Activated naive CD4-positive, alpha-beta T cell treated with anti-CD3 and anti-CD28 coated beads, Interleukin-2, amount 50 U/mL, for 72 hours (primary cell): Measurements from ENCODE around the gene G2E3. TPM values are rescaled to one million over a fixed set of nuclear protein-coding genes. Genes with fewer than 3 reads are reported as not detected.
"Not testable (repeated sequence)": the region's sequence is repeated elsewhere in the genome, so short reads cannot be mapped to it uniquely, and the experiment has no call there.

ENCODE experiments used
- ATAC-seq, 2 donors: fragments of 150-1000 bp; cut with Tn5 transposase; 2 replicates each; pipeline ENCODE4 v1.10.0; 2021; ENCODE audit warnings: mild to moderate bottlenecking in 2 of 2, moderate library complexity in 2 of 2
- DNase-seq, 2 donors: peaks; one replicate each; pipeline ENCODE4 v3.0.0; 2021 to 2022; ENCODE audit warnings: low spot score in 2 of 2
- H3K27ac Mint-ChIP-seq, 2 donors: one replicate each; pipeline ENCODE4 v1.8.0; 2022; ENCODE audit warnings: mild to moderate bottlenecking in 2 of 2, mixed read lengths in 2 of 2
- H3K36me3 Mint-ChIP-seq, 2 donors: one replicate each; pipeline ENCODE4 v1.8.0; 2022; ENCODE audit warnings: mixed read lengths in 2 of 2
- H3K9me3 Mint-ChIP-seq, 2 donors: one replicate each; pipeline ENCODE4 v1.8.0; 2022; ENCODE audit warnings: mixed read lengths in 2 of 2
- total RNA-seq, 2 donors: library from RNA; stranded (reverse); gene quantifications; one replicate each; pipeline ENCODE4 v1.2.3, GENCODE V29; 2022

Gene G2E3
- total RNA-seq, 2 donors from 2014 or later, result 32.0 to 37.7 TPM

- Mint-ChIP-seq H3K9me3 (peaks cover 3 to 5% of the 10 kb centered on the region in 2 donors), H3K36me3 (peaks cover 19 to 47% of the 10 kb centered on the region in 2 donors), H3K27ac (no peak overlapping the region)
- ATAC-seq (no peak), DNase-seq (no peak)
Observed at GRCh38 chr14:30581283-30581625, 22.3 kb downstream of the G2E3 start.

GRCh38 chr14:30582376-30582775 lies 23.4 kb downstream of the G2E3 start:
- no peak for DNase-seq
- Mint-ChIP-seq H3K36me3 (peaks cover 19 to 46% of the 10 kb centered on the region in 2 donors), H3K27ac (no peak overlapping the region), H3K9me3 (peaks cover 3 to 5% of the 10 kb centered on the region in 2 donors)
- ATAC-seq, result no peak

GRCh38 chr14:30584058-30584630 lies 25.2 kb downstream of the G2E3 start:
- Mint-ChIP-seq H3K27ac (no peak overlapping the region), H3K9me3 (peaks cover 3 to 5% of the 10 kb centered on the region in 2 donors), H3K36me3 (peaks cover 19 to 46% of the 10 kb centered on the region in 2 donors)
- ATAC-seq (no peak), DNase-seq (no peak)

- Mint-ChIP-seq H3K9me3 (peaks cover 3 to 5% of the 10 kb centered on the region in 2 donors), H3K27ac (no peak overlapping the region), H3K36me3 (peaks cover 25 to 53% of the 10 kb centered on the region in 2 donors)
- no peak for DNase-seq
- no peak for ATAC-seq
Observed at GRCh38 chr14:30585204-30585603, 26.2 kb downstream of the G2E3 start.

- ATAC-seq (no peak), DNase-seq (no peak)
- peaks cover 3 to 5% of the 10 kb centered on the region in 2 donors for H3K9me3 Mint-ChIP-seq
- no peak overlapping the region for H3K27ac Mint-ChIP-seq
- peaks cover 22 to 50% of the 10 kb centered on the region in 2 donors for H3K36me3 Mint-ChIP-seq
Observed at GRCh38 chr14:30587141-30587540, 28.2 kb downstream of the G2E3 start.

GRCh38 chr14:30588873-30589272 lies 29.9 kb downstream of the G2E3 start:
- ATAC-seq (no peak), DNase-seq (no peak)
- Mint-ChIP-seq H3K27ac (peak overlapping the region in 1 of 2 donors; percentile 58), H3K9me3 (peaks cover 0 to 2% of the 10 kb centered on the region in 2 donors), H3K36me3 (peaks cover 15 to 33% of the 10 kb centered on the region in 2 donors)

- H3K27ac Mint-ChIP-seq, result no peak overlapping the region
- DNase-seq (no peak), ATAC-seq (no peak)
- peaks cover 6 to 7% of the 10 kb centered on the region in 2 donors for H3K36me3 Mint-ChIP-seq
- H3K9me3 Mint-ChIP-seq, result no peaks in the 10 kb centered on the region
Observed at GRCh38 chr14:30596935-30597334, 38.0 kb downstream of the G2E3 start.

- no peak for ATAC-seq
- H3K9me3 Mint-ChIP-seq, result no peaks in the 10 kb centered on the region
Observed at GRCh38 chr14:30597504-30597903, 38.5 kb downstream of the G2E3 start.

GRCh38 chr14:30600922-30601918 lies 42.3 kb downstream of the G2E3 start:
- peak in 1 of 2 donors; percentile 9 for ATAC-seq
- Mint-ChIP-seq H3K27ac (no peak overlapping the region), H3K36me3 (peaks cover 6 to 7% of the 10 kb centered on the region in 2 donors), H3K9me3 (no peaks in the 10 kb centered on the region)
- no peak for DNase-seq

More at GRCh38 chr14:30597504-30597903, 38.5 kb downstream of the G2E3 start:
- Mint-ChIP-seq H3K36me3 (peaks cover 6 to 7% of the 10 kb centered on the region in 2 donors), H3K27ac (no peak overlapping the region)
- no peak for DNase-seq

- Mint-ChIP-seq H3K9me3 (no peaks in the 10 kb centered on the region), H3K27ac (no peak overlapping the region), H3K36me3 (peaks cover 6 to 7% of the 10 kb centered on the region in 2 donors)
- no peak for DNase-seq
- no peak for ATAC-seq
Observed at GRCh38 chr14:30603402-30603801, 44.4 kb downstream of the G2E3 start.

GRCh38 chr14:30604696-30605095 lies 45.7 kb downstream of the G2E3 start:
- not testable (repeated sequence) for ATAC-seq, DNase-seq, H3K36me3 Mint-ChIP-seq, H3K9me3 Mint-ChIP-seq, H3K27ac Mint-ChIP-seq

GRCh38 chr14:30607156-30607780 lies 48.3 kb downstream of the G2E3 start:
- no peaks in the 10 kb centered on the region for H3K9me3 Mint-ChIP-seq
- no peak for ATAC-seq
- DNase-seq, result no peak

GRCh38 chr14:30608533-30609006 lies 49.6 kb downstream of the G2E3 start:
- DNase-seq (no peak), ATAC-seq (no peak)
- Mint-ChIP-seq H3K9me3 (no peaks in the 10 kb centered on the region), H3K27ac (no peak overlapping the region), H3K36me3 (no peaks in the 10 kb centered on the region)

More at GRCh38 chr14:30607156-30607780, 48.3 kb downstream of the G2E3 start:
- Mint-ChIP-seq H3K36me3 (no peaks in the 10 kb centered on the region), H3K27ac (no peak overlapping the region)

- H3K9me3 Mint-ChIP-seq, result no peaks in the 10 kb centered on the region
- peak overlapping the region in 1 of 2 donors; percentile 59 for H3K27ac Mint-ChIP-seq
- no peak for ATAC-seq
- DNase-seq, result no peak
- H3K36me3 Mint-ChIP-seq, result no peaks in the 10 kb centered on the region
Observed at GRCh38 chr14:30610787-30611343, 51.9 kb downstream of the G2E3 start.

- no peak for DNase-seq
- Mint-ChIP-seq H3K9me3 (no peaks in the 10 kb centered on the region), H3K27ac (no peak overlapping the region), H3K36me3 (no peaks in the 10 kb centered on the region)
- no peak for ATAC-seq
Observed at GRCh38 chr14:30614155-30614554, 55.2 kb downstream of the G2E3 start.

- ATAC-seq, result peak; percentile 40 to 48
Observed at GRCh38 chr14:30620178-30620577, 61.2 kb downstream of the G2E3 start.

More at GRCh38 chr14:30620178-30620577, 61.2 kb downstream of the G2E3 start:
- H3K9me3 Mint-ChIP-seq, result no peaks in the 10 kb centered on the region
- peaks cover 13 to 14% of the 10 kb centered on the region in 2 donors for H3K36me3 Mint-ChIP-seq
- H3K27ac Mint-ChIP-seq, result peak overlapping the region; percentile 70 to 82
- DNase-seq, result no peak
